CD14-positive monocyte (primary cell): Measurements from ENCODE around the gene TRIM67. TPM values are rescaled to one million over a fixed set of nuclear protein-coding genes. Genes with fewer than 3 reads are reported as not detected.

Experiments
- DNase-seq, 3 donors: peaks; one replicate each; pipeline ENCODE4 v3.0.0-alpha.2; 2011 to 2022
- H2AFZ ChIP-seq: 2 replicates; pipeline ENCODE4 v1.6.0; 2012; ENCODE audit warnings: mild to moderate bottlenecking, low read depth, low read length, inconsistent platforms; ENCODE audit not compliant: insufficient read depth, poor library complexity, severe bottlenecking
- H3K27ac ChIP-seq, 2 donors: 1 replicate in 1 of 2; 2 replicates in 1 of 2; pipeline ENCODE4 v1.5.1; 2012 to 2013; ENCODE audit warnings: low read length in 2 of 2, control low read depth in 1 of 2, inconsistent platforms in 1 of 2, low read depth in 1 of 2, mild to moderate bottlenecking in 1 of 2
- H3K27me3 ChIP-seq, 2 donors: one replicate each; pipeline versions ENCODE4 v1.6.0 to v1.6.1; 2011 to 2013; ENCODE audit warnings: low read length in 2 of 2; ENCODE audit not compliant: control insufficient read depth in 2 of 2, insufficient read depth in 2 of 2
- H3K36me3 ChIP-seq, 2 donors: replicated peaks in 1 of 2; 1 replicate in 1 of 2; 2 replicates in 1 of 2; pipeline versions ENCODE4 v1.5.1 to v1.6.1; 2012 to 2013; ENCODE audit warnings: low read length in 2 of 2, control low read depth in 1 of 2, inconsistent platforms in 1 of 2, mild to moderate bottlenecking in 1 of 2; ENCODE audit not compliant: insufficient read depth in 2 of 2, control insufficient read depth in 1 of 2
- H3K4me1 ChIP-seq, 2 donors: 1 replicate in 1 of 2; 2 replicates in 1 of 2; pipeline versions ENCODE4 v1.5.1 to v1.6.1; 2012 to 2013; ENCODE audit warnings: low read length in 2 of 2, control low read depth in 1 of 2, inconsistent platforms in 1 of 2, mild to moderate bottlenecking in 1 of 2, moderate library complexity in 1 of 2; ENCODE audit not compliant: insufficient read depth in 2 of 2, control insufficient read depth in 1 of 2
- H3K4me2 ChIP-seq: replicated peaks from 2 replicates; pipeline ENCODE3; 2012; ENCODE audit warnings: low read length, moderate library complexity, mild to moderate bottlenecking; ENCODE audit not compliant: poor library complexity, severe bottlenecking; ENCODE audit errors: extremely low read depth
- H3K4me3 ChIP-seq, 3 experiments: fragments of 200-600 bp in 1 of 3; sonication (generic) in 1 of 3; replicated peaks in 1 of 3; 1 replicate in 2 of 3; 2 replicates in 1 of 3; pipeline ENCODE4 v1.5.1; 2011 to 2013; ENCODE audit warnings: low read length in 3 of 3, mild to moderate bottlenecking in 3 of 3, control low read depth in 2 of 3, low read depth in 2 of 3, inconsistent platforms in 1 of 3, moderate library complexity in 1 of 3
- H3K79me2 ChIP-seq: 2 replicates; pipeline ENCODE4 v1.6.0; 2012; ENCODE audit warnings: mild to moderate bottlenecking, control low read depth, inconsistent platforms, low read length, moderate library complexity; ENCODE audit not compliant: insufficient read depth
- H3K9ac ChIP-seq: 2 replicates; pipeline ENCODE4 v1.6.0; 2017; ENCODE audit warnings: low read length, mild to moderate bottlenecking; ENCODE audit not compliant: insufficient read depth, poor library complexity, severe bottlenecking
- H3K9me3 ChIP-seq, 2 donors: replicated peaks in 1 of 2; 1 replicate in 1 of 2; 2 replicates in 1 of 2; pipeline versions ENCODE4 v1.5.1 to v1.6.1; 2012 to 2013; ENCODE audit warnings: low read length in 2 of 2, control low read depth in 1 of 2; ENCODE audit not compliant: control insufficient read depth in 1 of 2, insufficient read depth in 1 of 2
- H4K20me1 ChIP-seq: 2 replicates; pipeline ENCODE4 v1.6.0; 2012; ENCODE audit warnings: mild to moderate bottlenecking, low read length, control low read depth, moderate library complexity; ENCODE audit not compliant: insufficient read depth
- H3K27ac Mint-ChIP-seq, 7 donors: one replicate each; pipeline ENCODE4 v1.8.0; 2020; ENCODE audit warnings: mild to moderate bottlenecking in 7 of 7, mixed read lengths in 7 of 7, moderate library complexity in 6 of 7, inconsistent platforms in 2 of 7
- H3K27me3 Mint-ChIP-seq, 3 donors: one replicate each; pipeline ENCODE4 v1.8.0; 2021 to 2022; ENCODE audit warnings: low read depth in 3 of 3, mild to moderate bottlenecking in 3 of 3, mixed read lengths in 3 of 3, moderate library complexity in 3 of 3, inconsistent platforms in 1 of 3
- H3K36me3 Mint-ChIP-seq, 2 donors: one replicate each; pipeline ENCODE4 v1.8.0; 2020; ENCODE audit warnings: mixed read lengths in 2 of 2, inconsistent platforms in 1 of 2, mild to moderate bottlenecking in 1 of 2
- H3K4me1 Mint-ChIP-seq: one replicate; pipeline ENCODE4 v1.8.0; 2020; ENCODE audit warnings: mild to moderate bottlenecking, mixed read lengths
- H3K4me3 Mint-ChIP-seq, 2 donors: one replicate each; pipeline ENCODE4 v1.8.0; 2020; ENCODE audit warnings: mild to moderate bottlenecking in 2 of 2, mixed read lengths in 2 of 2, moderate library complexity in 1 of 2
- H3K9me3 Mint-ChIP-seq, 7 donors: one replicate each; pipeline ENCODE4 v1.8.0; 2020 to 2022; ENCODE audit warnings: mixed read lengths in 7 of 7, mild to moderate bottlenecking in 6 of 7, moderate library complexity in 6 of 7, inconsistent platforms in 2 of 7
- CTCF ChIP-seq: fragments of 200-600 bp; IDR thresholded peaks from one replicate; pipeline ENCODE4 v1.8.0; 2022; ENCODE audit warnings: antibody characterized with exemption, mild to moderate bottlenecking
- WGBS: methylation state at CpG from one replicate; pipeline ENCODE4 v1.1.5; 2013; ENCODE audit warnings: missing lambda C conversion rate; ENCODE audit not compliant: insufficient coverage; 5-methylcytosine and 5-hydroxymethylcytosine counted together
- intact Hi-C, 2 donors: fragments of 100-400 bp; cut with micrococcal nuclease; formaldehyde crosslinking; loops; one replicate each; pipeline versions ENCODE4 v1.15.0 to v1.15.1; 2023
- polyA plus RNA-seq, 3 donors: library from polyadenylated mRNA; depleted of rRNA in 1 of 3; unstranded in 2 of 3; stranded (reverse) in 1 of 3; fragments of 300-500 nt in 2 of 3; fragments of >200 nt in 1 of 3; fragmentation: Illumina TruSeq in 2 of 3; gene quantifications; 1 replicate in 2 of 3; 2 replicates in 1 of 3; pipeline ENCODE4 v1.2.3, GENCODE V29; 2012 to 2021

TRIM67 gene
- polyA plus RNA-seq, 3 donors, result not detected

GRCh38 chr1:231147896-231148295 is 14.0 kb upstream of the TRIM67 start:
- no peak overlapping the region for H3K9ac ChIP-seq
- H3K36me3 ChIP-seq, result no peaks in the 10 kb centered on the region
- Mint-ChIP-seq H3K36me3 (no peaks in the 10 kb centered on the region), H3K9me3 (peaks cover 4 to 25% (median 18%) of the 10 kb centered on the region in 7 donors), H3K4me3 (no peak overlapping the region), H3K27ac (no peak overlapping the region), H3K27me3 (peaks cover 15 to 29% (median 15%) of the 10 kb centered on the region in 3 donors), H3K4me1 (no peaks in the 10 kb centered on the region)
- WGBS, result 73% methylated on average over 2 of the region's 3 CpGs
- intact Hi-C loops, result no loop called here
- no peak for DNase-seq
- H4K20me1 ChIP-seq, result no peaks in the 10 kb centered on the region
- no peaks in the 10 kb centered on the region for H3K79me2 ChIP-seq
- H3K4me2 ChIP-seq, result no peak overlapping the region
- no peak overlapping the region for H2AFZ ChIP-seq
- no peak overlapping the region for H3K27ac ChIP-seq
- no peak overlapping the region for H3K4me3 ChIP-seq
- H3K27me3 ChIP-seq, result peaks cover 2 to 4% of the 10 kb centered on the region in 2 donors
- H3K9me3 ChIP-seq, result peaks cover 8 to 11% of the 10 kb centered on the region in 2 donors
- TF ChIP-seq CTCF, result no peak
- no peaks in the 10 kb centered on the region for H3K4me1 ChIP-seq

- intact Hi-C loops, result no loop called here
- Mint-ChIP-seq H3K9me3 (peaks cover 2 to 20% (median 17%) of the 10 kb centered on the region in 7 donors), H3K4me3 (no peak overlapping the region), H3K4me1 (no peaks in the 10 kb centered on the region), H3K36me3 (no peaks in the 10 kb centered on the region), H3K27me3 (peaks cover 16 to 31% (median 22%) of the 10 kb centered on the region in 3 donors), H3K27ac (no peak overlapping the region)
- H3K4me2 ChIP-seq, result no peak overlapping the region
- peaks cover 11 to 18% of the 10 kb centered on the region in 2 donors for H3K27me3 ChIP-seq
- no peak for DNase-seq
- TF ChIP-seq CTCF, result no peak
- H3K4me1 ChIP-seq, result no peaks in the 10 kb centered on the region
- H3K9ac ChIP-seq, result no peak overlapping the region
- no peak overlapping the region for H3K4me3 ChIP-seq
- H3K9me3 ChIP-seq, result peaks cover 6 to 7% of the 10 kb centered on the region in 2 donors
- H3K36me3 ChIP-seq, result no peaks in the 10 kb centered on the region
- no peaks in the 10 kb centered on the region for H4K20me1 ChIP-seq
- no peaks in the 10 kb centered on the region for H3K79me2 ChIP-seq
- H3K27ac ChIP-seq, result no peak overlapping the region
- H2AFZ ChIP-seq, result no peak overlapping the region
- WGBS, result 28% methylated on average over 1 of the region's 1 CpG
These were observed 10.0 kb upstream of the TRIM67 start for GRCh38 chr1:231151811-231152210.
